ENCODE data around the gene TIMM10B. TPM values are rescaled to one million over a fixed set of nuclear protein-coding genes. Genes with fewer than 3 reads are reported as not detected.

The TIMM10B gene
- total RNA-seq, 1 experiment from 2014 or later, result 41.7 TPM

GRCh38 chr11:6488342-6488741, 7.0 kb downstream of the TIMM10B start:
- peaks cover 18% of the 10 kb centered on the region for H3K36me3 Mint-ChIP-seq (ENCODE audit: insufficient read depth, unreplicated experiment)
- DNase-seq, result no peak
- no peaks in the 10 kb centered on the region for H3K9me3 Mint-ChIP-seq (ENCODE audit: low read depth, unreplicated experiment)
- intact Hi-C loops (cut with micrococcal nuclease; ENCODE audit: unreplicated experiment), result loop anchor here (10.0 kb wide), 1 partner anchor 126 kb away; the partner anchor contains the start of genes TAF10 and TPP1
- BruUV-seq (replicated peaks), result no TSS peak
- TF ChIP-seq CTCF (IDR thresholded peaks at IDR 0.05; ENCODE audit: unreplicated experiment), result no peak
- CTCF ChIA-PET, result no interaction called here
- H3K27ac Mint-ChIP-seq (ENCODE audit: unreplicated experiment), result no peak overlapping the region
- H3K27me3 Mint-ChIP-seq (ENCODE audit: unreplicated experiment), result no peaks in the 10 kb centered on the region
- peaks cover 4% of the 10 kb centered on the region for H3K4me1 Mint-ChIP-seq (ENCODE audit: low read depth, unreplicated experiment)
- H3K4me3 Mint-ChIP-seq (ENCODE audit: low read depth, unreplicated experiment), result no peak overlapping the region

- no peak for TF ChIP-seq CTCF (IDR thresholded peaks at IDR 0.05; ENCODE audit: unreplicated experiment)
- CTCF ChIA-PET, result no interaction called here
- no peaks in the 10 kb centered on the region for H3K27me3 Mint-ChIP-seq (ENCODE audit: unreplicated experiment)
- no peak for DNase-seq
- no TSS peak for BruUV-seq (replicated peaks)
- H3K9me3 Mint-ChIP-seq (ENCODE audit: low read depth, unreplicated experiment), result no peaks in the 10 kb centered on the region
- H3K4me1 Mint-ChIP-seq (ENCODE audit: low read depth, unreplicated experiment), result no peaks in the 10 kb centered on the region
- H3K36me3 Mint-ChIP-seq (ENCODE audit: insufficient read depth, unreplicated experiment), result peaks cover 14% of the 10 kb centered on the region
- no peak overlapping the region for H3K27ac Mint-ChIP-seq (ENCODE audit: unreplicated experiment)
- no peak overlapping the region for H3K4me3 Mint-ChIP-seq (ENCODE audit: low read depth, unreplicated experiment)
- intact Hi-C loops (cut with micrococcal nuclease; ENCODE audit: unreplicated experiment), result loop anchor here (10.0 kb wide), 1 partner anchor 126 kb away; the partner anchor contains the start of genes TAF10 and TPP1
Observed at GRCh38 chr11:6488821-6489220, 7.5 kb downstream of the TIMM10B start.

- CTCF ChIA-PET, result no interaction called here
- intact Hi-C loops (cut with micrococcal nuclease; ENCODE audit: unreplicated experiment), result loop anchor here (10.0 kb wide), 1 partner anchor 125 kb away; the partner anchor contains the start of genes TAF10 and TPP1
- DNase-seq, result no peak
- Mint-ChIP-seq H3K36me3 (ENCODE audit: insufficient read depth, unreplicated experiment) (peaks cover 9% of the 10 kb centered on the region), H3K4me3 (ENCODE audit: low read depth, unreplicated experiment) (no peak overlapping the region), H3K9me3 (ENCODE audit: low read depth, unreplicated experiment) (no peaks in the 10 kb centered on the region), H3K27ac (ENCODE audit: unreplicated experiment) (no peak overlapping the region), H3K27me3 (ENCODE audit: unreplicated experiment) (no peaks in the 10 kb centered on the region), H3K4me1 (ENCODE audit: low read depth, unreplicated experiment) (no peaks in the 10 kb centered on the region)
- BruUV-seq (replicated peaks), result no TSS peak
- TF ChIP-seq CTCF (IDR thresholded peaks at IDR 0.05; ENCODE audit: unreplicated experiment), result no peak
Observed at GRCh38 chr11:6489306-6489705, 8.0 kb downstream of the TIMM10B start.

- intact Hi-C loops (cut with micrococcal nuclease; ENCODE audit: unreplicated experiment), result no loop called here
- no peak for TF ChIP-seq CTCF (IDR thresholded peaks at IDR 0.05; ENCODE audit: unreplicated experiment)
- Mint-ChIP-seq H3K4me3 (ENCODE audit: low read depth, unreplicated experiment) (no peak within 1 kb of the TSS), H3K27me3 (ENCODE audit: unreplicated experiment) (no peaks in the 10 kb centered on the region), H3K27ac (ENCODE audit: unreplicated experiment) (no peak within 1 kb of the TSS), H3K4me1 (ENCODE audit: low read depth, unreplicated experiment) (no peaks in the 10 kb centered on the region), H3K36me3 (ENCODE audit: insufficient read depth, unreplicated experiment) (peaks cover 6% of the 10 kb centered on the region), H3K9me3 (ENCODE audit: low read depth, unreplicated experiment) (no peaks in the 10 kb centered on the region)
- no peak for DNase-seq
- CTCF ChIA-PET, result interaction anchor here (0.6 kb wide), 1 partner anchor 92 kb away, joined by 3 read pairs; no protein-coding TSS in a partner anchor
- BruUV-seq (replicated peaks), result no TSS peak
Observed at GRCh38 chr11:6497069-6497839, 16.0 kb downstream of the TIMM10B start, which contains the start of gene DNHD1. TSS of gene DNHD1 (plus strand) at chr11:6497280. CDS start at chr11:6498216, 936 bp downstream.

All from Calu3 (cell line).